NCI-H1436 treated with DMSO at 0.1 percent for 48 hours (cell line): ENCODE measurements around the gene MAP7.
"Not testable (repeated sequence)": the region's sequence is repeated elsewhere in the genome, so short reads cannot be mapped to it uniquely, and the experiment has no call there.

Source experiments
- DNase-seq: peaks from one replicate; lab custom pipeline; 2025; lab: John Stamatoyannopoulos, UW

MAP7 gene

DNA sequence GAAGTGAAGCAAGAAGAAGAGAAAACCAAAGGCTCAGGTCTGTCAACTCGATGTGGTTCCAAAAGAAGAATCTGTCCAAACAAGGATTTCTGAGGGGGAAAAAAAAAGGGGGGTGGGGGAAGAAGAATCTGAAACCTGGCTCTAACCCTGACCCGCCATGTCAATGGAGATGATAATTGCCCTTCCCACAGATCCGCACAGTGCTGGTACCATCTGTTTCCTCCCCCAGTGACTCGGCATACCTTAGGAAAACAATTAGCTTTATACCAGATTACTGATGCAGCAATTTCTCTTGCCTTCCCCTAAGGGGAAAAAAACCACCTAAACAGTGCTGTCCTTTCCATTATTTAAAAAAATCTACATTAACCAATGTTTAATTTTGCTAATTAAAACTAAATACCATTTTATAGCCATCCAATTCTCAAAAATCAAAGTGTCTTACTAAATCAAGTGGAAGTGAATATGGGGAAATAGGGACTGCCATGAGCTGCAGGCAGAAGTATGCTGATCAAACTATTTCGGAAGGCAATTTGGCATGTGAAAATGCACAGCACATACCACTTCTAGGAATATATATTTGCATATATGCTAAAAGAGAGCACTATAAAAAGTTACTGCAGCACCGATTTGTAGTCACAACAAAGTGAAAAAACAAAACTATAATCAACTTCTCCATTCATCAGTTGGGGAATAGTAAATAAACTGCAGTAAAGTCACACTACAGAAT, 46.8 kb downstream of the MAP7 start:
- no peak for DNase-seq

DNA sequence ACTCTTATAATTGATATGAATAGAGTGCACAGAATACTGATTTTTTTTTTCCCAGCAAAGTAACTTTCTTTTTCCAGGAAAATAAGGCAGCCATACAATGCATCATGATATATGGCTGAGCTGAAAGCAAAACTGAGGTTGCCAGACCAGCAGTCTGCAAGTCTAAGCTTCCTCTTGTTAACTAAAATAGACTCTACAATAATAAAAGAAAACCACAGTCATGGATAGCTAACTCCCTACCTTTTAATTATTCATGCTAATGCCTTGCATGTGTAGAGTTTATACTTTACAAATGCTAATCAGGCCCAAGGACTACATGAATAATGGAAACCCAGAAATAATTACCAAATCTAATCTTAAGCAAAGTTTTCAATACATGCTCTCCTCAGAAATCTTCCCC, 47.4 kb downstream of the MAP7 start:
- no peak for DNase-seq

DNA sequence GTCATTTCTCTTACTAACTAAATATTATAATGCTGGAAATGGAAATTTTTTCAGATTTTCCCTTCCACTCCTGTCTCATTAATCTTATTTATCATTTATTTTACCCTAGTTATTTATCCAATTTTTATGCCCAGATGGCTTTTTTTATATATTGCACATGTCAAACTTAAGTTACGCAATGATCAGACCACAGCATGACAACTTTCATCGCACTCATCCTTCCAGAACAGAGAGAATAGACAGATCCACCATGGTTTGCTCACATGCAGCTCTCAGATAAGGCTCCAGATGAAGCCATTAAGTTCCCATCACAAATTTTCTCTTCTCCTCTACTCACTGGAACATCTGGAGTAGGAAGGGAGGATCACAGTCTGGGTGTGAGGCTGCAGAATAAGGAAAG, 48.7 kb downstream of the MAP7 start:
- no peak for DNase-seq

DNA sequence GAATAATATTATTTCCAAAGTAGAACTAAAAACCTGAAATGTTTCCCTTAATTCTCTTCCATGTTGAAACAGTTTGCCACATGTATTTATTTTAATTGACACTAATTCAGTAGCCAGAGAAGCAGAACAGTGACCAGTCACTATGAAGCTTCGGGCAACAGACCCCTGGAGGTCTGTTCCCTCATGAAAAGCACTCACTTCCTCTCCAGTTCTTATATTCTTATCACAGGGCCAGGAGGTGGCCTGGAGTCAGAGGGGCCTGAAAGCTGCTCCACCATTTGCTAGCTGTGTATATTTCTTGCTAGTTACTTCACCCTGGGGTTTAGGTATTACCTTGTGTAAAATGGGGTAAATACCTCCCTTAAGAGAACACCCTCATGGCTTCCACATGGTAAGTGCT, 49.1 kb downstream of the MAP7 start:
- DNase-seq, result no peak

DNA sequence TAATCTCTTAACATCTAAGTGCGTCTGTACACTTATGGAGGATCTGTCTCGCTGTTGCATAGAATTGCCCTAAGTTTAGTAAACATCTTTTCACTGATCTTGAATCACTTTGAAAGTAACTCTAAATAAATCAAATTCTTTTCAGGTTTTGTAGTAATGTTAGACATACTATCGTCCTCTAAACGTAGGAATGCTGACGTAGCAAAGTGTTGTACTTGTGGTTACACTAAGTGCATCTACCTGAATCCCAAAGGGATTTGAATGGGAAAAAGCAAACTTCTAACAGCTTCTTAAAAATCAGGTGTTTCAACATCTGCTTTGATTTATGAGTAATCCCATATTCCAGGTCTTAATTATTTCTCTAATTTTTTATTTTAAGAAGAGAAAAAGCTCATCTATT, 49.8 kb downstream of the MAP7 start:
- DNase-seq, result no peak

DNA sequence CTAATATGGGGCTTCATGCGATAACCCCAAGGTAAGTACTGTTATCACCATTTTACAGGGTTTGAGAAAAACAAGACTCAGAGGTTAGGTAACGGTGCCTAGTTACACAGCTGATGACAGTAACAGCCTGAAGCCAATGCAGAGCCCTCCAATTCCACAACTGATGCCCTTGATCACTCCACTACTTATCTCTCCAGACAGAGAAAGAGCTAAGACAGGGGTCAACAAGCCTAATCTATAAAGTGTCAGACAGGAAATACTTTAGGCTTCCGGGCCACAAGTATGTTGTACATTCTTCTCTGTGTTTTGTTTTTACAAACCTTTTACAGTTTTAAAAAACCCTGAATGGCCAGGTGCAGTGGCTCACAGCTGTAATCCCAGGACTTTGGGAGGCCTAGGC, 50.9 kb downstream of the MAP7 start:
- DNase-seq, result no peak

DNA sequence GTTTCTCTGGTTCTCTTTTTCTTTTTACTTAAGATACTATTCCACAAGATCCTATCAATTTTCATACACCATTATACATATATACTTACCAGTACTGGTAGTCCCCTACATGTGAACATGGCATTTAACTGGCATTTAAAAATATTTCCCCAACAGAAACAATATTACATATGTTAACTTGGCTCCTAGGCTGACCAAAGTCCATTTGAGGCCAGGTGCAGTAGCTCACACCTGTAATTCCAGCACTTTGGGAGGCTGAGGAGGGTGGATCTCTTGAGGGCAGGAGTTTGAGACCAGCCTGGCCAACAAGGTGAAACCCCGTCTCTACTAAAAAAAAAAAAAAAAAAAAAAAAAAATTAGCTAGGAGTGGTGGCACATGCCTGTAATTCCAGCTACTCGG, 53.8 kb downstream of the MAP7 start:
- not testable (repeated sequence) for DNase-seq

DNA sequence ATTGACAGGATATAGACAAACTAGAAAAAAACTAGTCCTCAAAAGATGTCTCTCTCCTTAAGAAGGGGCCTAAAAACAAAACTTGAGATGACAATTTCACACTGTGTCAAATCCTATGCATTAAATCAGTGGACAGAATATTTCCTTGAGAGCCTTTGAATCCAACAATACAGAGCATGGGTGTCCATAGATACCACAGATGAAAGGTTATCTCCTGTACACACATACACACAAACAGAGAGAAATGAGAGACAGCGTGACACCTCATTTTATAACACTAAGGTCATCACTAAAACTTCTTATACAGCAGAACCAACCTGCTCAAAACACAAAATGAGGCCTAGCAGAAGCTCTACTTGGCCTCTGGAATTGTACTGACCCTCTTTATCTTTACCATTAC, 55.5 kb downstream of the MAP7 start:
- no peak for DNase-seq

DNA sequence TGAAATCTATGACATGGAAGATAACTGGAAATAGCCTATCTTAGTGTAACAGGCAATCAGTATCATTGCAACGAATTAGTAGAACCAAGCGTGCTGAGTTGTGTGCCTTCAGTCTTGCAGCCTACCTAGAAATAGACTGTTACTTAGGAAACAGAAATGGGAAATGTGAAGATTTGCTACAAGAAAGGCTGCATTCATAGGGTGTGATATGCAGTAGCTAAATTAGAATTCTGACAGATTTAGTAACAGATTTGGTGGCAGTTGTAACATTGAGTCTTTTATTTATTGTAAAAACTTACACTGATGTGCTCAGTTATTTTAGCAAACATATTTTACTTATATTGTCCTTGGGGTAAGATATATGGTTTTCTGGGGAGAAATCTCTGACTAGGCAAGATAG, 56.2 kb downstream of the MAP7 start:
- DNase-seq, result no peak

DNA sequence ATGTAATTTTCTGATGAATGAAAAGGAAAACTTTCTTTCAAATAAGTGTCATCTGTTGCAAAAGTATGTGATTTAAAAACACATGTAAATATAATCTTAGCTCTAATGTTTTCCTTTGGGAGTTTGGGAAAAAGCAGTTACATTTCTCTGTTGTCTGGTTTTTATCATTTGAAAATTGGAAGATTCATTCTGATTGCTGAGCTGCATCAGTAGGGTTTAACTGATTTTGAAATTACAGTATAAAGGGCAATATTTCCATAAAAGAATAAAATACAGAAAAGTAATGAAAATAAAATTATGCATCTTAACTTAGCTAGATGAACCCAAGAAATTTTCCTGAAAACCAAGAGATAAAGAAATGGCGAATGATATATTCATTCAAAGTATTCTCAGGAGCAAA, 57.8 kb downstream of the MAP7 start:
- DNase-seq, result no peak

DNA sequence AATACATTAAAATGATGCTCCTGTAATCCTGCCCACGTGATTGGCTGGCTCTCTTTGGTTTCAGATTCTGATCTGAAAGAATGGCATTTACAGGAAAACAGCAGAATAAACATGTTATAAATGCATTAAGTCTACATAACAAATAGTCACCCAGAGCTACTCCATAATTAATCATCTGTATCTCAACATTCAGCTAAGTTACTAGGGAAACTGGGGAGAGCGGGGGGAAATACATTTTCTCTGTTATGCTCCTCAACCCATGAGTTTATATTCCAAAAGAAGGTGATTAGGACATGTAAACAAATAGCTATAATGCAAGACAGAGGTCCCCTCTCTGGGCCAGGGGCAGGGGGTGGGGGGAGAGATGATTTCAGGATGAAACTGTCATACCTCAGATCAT, 58.5 kb downstream of the MAP7 start:
- DNase-seq, result no peak

DNA sequence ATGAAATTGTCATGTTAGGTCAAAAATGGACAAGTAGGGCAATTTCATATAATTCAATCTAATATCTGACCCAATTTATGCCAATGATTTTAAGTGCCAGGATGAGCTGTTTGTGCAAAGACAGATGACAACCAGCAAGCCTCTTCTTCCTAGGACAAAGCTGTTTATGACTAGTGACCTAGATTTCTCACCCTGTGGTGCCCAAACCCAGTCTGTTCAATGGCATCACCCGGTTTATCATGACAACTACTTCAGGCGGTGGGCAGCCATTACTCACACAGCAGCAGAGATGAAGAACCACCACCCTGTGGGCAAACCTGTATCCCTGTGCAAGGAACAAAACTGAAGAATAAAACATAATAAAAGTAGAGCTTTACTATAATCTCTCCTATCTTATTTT, 59.0 kb downstream of the MAP7 start:
- no peak for DNase-seq

DNA sequence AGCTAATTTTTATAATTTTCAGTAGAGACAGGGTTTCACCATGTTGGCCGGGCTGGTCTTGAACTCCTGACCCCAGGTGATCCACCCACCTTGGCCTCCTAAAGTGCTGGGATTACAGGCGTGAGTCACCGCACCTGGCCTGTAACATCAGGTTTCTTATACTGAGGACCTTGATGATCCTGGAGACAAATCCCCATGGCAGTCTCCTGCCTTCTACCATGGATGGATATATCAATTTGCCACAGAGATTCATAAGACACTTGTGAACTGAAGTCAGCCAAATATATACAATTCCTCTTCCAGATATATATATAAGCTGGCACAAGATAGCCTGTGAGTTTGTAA, 60.6 kb downstream of the MAP7 start:
- DNase-seq, result not testable (repeated sequence)

DNA sequence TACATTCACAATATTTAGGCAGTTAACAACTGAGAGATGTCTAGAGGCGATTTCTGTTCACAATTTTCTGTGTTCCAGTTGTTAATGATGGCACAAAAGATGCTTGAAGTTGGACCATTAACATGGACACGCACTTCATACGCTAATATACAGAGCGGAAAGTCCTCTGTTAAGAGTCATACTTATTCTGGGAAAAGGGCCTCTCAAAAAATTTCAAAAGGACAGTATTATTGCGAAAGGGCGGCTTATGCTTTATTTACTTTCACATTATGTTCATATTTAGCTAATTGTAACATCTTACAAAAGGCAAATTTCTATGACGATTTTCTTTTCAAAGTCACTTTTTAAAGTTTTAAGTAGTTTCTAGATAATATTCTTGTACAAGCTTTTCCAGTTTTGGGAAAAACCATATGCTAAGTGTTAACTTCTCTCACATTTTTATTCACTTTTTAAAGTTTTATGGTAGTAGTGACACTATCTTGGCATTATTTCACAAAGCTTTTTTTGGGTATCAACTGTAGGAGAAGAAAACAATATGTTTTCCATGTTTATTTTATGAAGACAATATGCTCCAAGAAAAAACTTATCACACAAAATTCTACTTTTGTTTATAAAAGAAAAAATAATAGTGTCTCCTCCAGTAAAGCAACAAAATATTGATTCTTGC, 62.3 kb downstream of the MAP7 start:
- DNase-seq, result no peak

DNA sequence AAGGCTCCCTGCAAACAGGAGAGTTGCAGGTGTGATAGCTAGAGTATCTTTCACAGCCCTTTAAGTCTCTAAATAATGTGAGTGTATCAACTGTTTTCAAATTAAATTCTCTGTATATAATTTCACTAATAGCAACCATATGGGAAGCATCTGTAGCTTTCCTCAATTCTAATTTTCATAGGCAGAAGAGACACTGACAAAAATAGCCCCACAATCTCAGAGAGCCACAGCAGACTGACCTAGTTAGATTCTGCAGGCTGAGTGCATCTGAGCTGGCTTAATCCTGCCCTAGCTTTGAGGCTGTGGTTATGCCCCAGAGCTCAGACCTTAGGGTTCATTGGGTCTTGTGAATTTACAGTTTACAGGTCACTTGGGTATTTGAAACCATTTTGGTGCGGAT, 63.9 kb downstream of the MAP7 start:
- DNase-seq, result no peak

DNA sequence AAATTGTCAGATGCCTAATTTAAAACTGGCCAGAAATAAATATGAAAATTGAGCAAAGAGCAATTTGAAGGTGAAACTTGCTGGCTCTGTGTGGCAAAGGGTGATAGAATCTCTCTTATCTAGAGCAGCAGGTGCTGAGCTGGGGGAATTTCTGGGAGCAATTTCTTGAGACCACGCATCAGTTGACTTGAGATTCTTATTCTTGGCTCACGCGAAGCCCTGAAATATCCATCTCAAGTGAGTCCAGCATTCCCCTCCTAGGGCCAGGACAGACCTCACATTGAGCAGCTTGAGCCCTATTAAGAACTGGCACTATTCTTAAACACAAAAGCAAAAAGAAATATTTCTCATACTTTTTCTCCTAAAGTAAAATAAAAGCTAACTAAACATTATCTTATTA, 66.3 kb downstream of the MAP7 start:
- DNase-seq, result no peak

DNA sequence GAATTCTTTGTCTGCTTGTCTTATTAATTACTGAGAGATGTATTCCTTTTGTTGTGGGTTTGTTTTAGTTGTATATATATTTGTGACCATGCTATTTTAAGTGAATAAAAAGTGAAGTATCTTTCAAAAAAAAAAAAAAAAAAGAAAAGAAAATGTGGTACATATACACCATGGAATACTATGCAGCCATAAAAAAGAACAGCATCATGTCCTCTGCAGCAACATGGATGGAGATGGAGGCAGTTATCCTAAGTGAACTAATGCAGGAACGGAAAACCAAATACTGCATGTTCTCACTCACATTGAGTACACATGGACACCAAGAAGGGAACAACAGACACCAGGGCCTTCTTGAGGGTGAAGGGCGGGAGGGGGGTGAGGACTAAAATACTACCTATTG, 67.2 kb downstream of the MAP7 start:
- DNase-seq, result not testable (repeated sequence)

DNA sequence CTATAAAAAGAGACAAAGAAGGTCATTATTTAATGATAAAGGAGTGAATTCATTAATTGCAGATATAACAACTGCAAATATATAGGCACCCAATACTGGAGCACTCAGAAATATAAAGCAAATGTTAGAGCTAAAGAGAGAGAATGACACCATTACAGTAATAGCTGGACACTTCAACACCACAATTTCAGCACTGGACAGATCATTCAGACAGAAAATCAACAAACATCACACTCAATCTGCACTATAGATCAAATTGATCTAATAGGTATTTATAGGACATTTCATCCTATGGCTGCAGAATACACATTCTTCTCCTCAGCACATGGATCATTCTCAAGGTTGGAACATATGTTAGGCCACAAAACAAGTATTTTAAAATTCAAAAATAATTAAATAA, 72.7 kb downstream of the MAP7 start:
- DNase-seq, result no peak

DNA sequence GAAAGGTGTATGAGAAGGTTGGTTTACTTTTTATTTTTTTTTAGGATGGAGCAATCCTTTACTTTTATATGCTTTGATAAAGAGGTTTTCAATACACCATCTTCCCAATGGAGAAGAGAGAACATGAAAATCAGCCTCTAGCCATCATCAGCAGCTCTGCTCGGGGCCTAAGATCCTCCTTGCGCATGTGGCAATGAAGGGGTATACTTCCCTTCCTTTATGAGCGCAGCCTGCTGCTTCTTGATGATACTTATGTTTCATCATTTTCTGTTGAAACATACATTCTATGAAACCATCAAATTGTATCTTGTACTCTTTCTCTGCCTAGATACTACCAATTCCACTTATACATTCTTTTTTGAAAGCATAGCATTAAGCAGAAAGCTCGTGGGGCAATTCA, 74.5 kb downstream of the MAP7 start:
- no peak for DNase-seq

DNA sequence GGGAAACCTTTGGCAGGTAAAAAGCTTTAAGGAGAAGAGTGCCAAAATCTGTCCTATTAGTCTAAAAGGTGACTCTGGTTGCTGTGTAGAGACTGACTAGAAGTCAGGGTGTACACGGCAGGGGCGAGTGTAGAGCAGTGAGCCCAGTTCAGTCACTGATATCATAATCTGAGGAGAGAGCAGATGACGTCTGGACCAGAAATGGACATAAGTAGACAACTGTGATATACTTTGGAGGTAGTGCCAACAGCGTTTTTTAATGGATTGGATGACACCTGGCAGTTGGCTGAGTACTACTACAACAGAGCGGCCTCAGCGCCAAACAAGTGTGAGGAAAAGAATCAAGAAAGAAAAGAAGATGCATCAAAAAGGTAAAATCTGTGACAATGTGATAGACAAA, 76.0 kb downstream of the MAP7 start:
- DNase-seq, result no peak

DNA sequence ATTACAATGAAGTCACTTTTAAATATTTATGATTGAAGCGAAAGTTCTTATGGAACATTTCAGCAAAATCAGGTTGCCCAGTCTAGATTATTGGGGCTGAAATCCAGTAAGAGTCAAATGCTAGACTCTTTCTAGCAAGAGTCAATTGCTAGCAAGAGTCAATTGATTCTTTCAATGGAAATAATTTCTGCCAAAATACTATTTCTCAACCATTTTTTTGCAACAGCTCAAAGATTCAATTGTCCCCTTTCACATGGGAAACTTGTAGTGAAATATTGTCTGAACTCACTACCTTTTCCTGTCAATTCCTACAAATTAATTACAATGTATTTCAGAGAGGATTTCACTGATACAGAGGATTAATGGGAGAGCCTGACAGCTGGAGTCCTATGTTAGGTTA, 78.3 kb downstream of the MAP7 start:
- no peak for DNase-seq

DNA sequence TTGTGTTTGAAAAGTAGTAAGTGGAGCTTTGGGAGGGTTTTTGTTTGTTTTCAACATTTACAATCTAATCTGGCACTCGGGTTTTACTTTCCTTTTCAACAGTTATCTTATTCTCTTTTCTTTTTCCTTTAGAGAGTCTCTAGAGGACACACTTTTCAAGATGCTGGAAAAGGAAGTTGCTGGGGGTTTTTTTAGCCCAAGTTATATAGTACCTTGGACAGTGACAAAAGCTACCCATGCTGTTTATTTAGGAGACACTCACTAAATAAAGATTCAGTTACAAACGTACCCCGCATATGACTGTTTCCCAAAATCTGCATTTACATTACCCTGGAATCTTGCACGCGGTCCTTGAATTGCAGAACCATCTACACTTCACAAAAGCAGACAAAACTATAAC, 78.8 kb downstream of the MAP7 start:
- DNase-seq, result no peak

DNA sequence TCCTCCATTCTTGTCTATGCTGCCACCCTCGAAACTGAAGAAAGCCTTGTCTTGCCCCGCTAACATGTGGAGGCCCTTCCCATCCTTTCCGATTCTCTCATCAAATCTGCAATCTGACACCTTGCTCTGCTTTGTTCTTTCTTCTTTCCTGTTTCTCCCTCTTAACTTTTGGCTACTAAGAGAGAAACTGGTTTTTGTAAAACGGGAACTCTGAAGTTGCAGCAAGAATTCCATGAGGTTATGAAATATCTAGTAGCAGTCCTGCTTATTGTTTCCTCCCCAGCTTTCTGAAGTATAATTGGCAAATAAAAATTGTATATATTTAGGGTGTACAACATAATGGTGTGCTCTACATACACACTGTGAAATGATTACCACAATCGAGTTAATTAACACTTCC, 80.2 kb downstream of the MAP7 start:
- DNase-seq, result no peak

DNA sequence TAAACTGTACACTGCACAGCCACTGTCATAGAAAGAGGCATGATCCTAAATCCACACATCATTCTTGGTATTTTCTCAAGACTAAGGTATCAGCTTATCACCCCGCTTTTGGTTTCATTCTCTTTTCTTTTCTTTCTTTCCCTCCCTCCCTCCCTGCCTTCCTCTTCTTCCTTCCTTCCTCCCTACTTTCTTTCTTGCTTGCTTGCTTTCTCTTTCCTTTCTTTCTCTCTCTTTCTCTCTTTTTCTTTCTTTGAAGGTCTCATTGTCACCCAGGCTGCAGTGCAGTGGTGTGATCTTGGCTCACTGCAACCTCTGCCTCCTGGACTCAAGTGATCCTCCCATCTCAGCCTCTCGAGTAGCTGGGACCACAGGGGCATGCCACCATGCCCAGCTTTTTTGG, 81.1 kb downstream of the MAP7 start:
- DNase-seq, result no peak
